NCI-H2107 treated with DMSO at 0.1 percent for 48 hours (cell line): ENCODE data around the gene EGFLAM.

Source experiments
- DNase-seq: peaks from one replicate; lab custom pipeline; 2025; ENCODE audit not compliant: unreplicated experiment; lab: John Stamatoyannopoulos, UW

The EGFLAM gene

GRCh38 chr5:38467353-38468040 lies 209.1 kb downstream of the EGFLAM start:
- DNase-seq = no peak

GRCh38 chr5:38468202-38468673 lies 209.9 kb downstream of the EGFLAM start:
- DNase-seq = no peak

- no peak for DNase-seq
These were observed 210.8 kb downstream of the EGFLAM start for GRCh38 chr5:38468978-38469706.

GRCh38 chr5:38469707-38470267 lies 211.4 kb downstream of the EGFLAM start:
- no peak for DNase-seq

GRCh38 chr5:38471709-38472108 lies 213.3 kb downstream of the EGFLAM start:
- no peak for DNase-seq

GRCh38 chr5:38472541-38472940 lies 214.2 kb downstream of the EGFLAM start:
- DNase-seq = no peak

GRCh38 chr5:38473008-38473407 lies 214.6 kb downstream of the EGFLAM start:
- peak; percentile 89 for DNase-seq

GRCh38 chr5:38478166-38478565 lies 219.8 kb downstream of the EGFLAM start:
- DNase-seq = no peak

GRCh38 chr5:38478878-38479277 lies 220.5 kb downstream of the EGFLAM start:
- DNase-seq = no peak

- DNase-seq = no peak
These were observed 221.1 kb downstream of the EGFLAM start for GRCh38 chr5:38479315-38479904.

GRCh38 chr5:38483805-38484398 lies 225.5 kb downstream of the EGFLAM start:
- DNase-seq = no peak

- DNase-seq = no peak
These were observed 235.8 kb downstream of the EGFLAM start for GRCh38 chr5:38494175-38494574.

- peak; percentile 91 for DNase-seq
These were observed 236.4 kb downstream of the EGFLAM start for GRCh38 chr5:38494763-38495162.

GRCh38 chr5:38497946-38498345 lies 239.6 kb downstream of the EGFLAM start:
- DNase-seq = no peak

GRCh38 chr5:38500573-38501260 lies 242.4 kb downstream of the EGFLAM start:
- DNase-seq = no peak

GRCh38 chr5:38506302-38506701 lies 247.9 kb downstream of the EGFLAM start:
- DNase-seq = no peak

- DNase-seq = peak; percentile 72
These were observed 250.8 kb downstream of the EGFLAM start for GRCh38 chr5:38509185-38509584.
